Endothelial cell of umbilical vein (primary cell): ENCODE data around the gene CDK5RAP2. TPM values are rescaled to one million over a fixed set of nuclear protein-coding genes. Genes with fewer than 3 reads are reported as not detected.

Experiments used
- BruUV-seq: library from RNA; stranded (reverse); fragments of 400-500 nt; replicated peaks from 2 replicates; lab custom pipeline; 2021; lab: Mats Ljungman, UMichigan
- CTCF ChIA-PET: fragments of 300-600, 350-600 bp; sonication (Branson Sonifier 250); formaldehyde crosslinking; loops from one replicate; lab custom pipeline; 2021; ENCODE audit warnings: antibody characterized with exemption, inconsistent platforms; lab: Charles Lee
- POLR2A ChIA-PET: fragments of 300-600, 350-600 bp; sonication (Branson Sonifier 250); formaldehyde crosslinking; loops from one replicate; lab custom pipeline; 2021; ENCODE audit warnings: antibody characterized with exemption, inconsistent platforms; lab: Charles Lee
- DNase-seq: peaks from one replicate; pipeline ENCODE4 v3.0.0-alpha.2; 2011; ENCODE audit warnings: low read depth, low spot score
- FAIRE-seq: peaks from 2 replicates; lab custom pipeline; 2011; peaks lifted over from hg19 to GRCh38; lab: Jason Lieb, UNC
- H2AFZ ChIP-seq: 2 replicates; pipeline ENCODE4 v1.6.0; 2012; ENCODE audit warnings: low read depth, low read length, control low read depth, inconsistent platforms
- H3K27ac ChIP-seq: 2 replicates; pipeline ENCODE4 v1.5.1; 2011; ENCODE audit warnings: low read depth, mild to moderate bottlenecking, control low read depth, low read length, moderate library complexity; ENCODE audit not compliant: insufficient read depth
- H3K27me3 ChIP-seq, 2 experiments: 2 replicates each; pipeline versions ENCODE4 v1.6.0 to v1.6.1; 2011; ENCODE audit warnings: low read length in 2 of 2, mixed read lengths in 1 of 2; ENCODE audit not compliant: control insufficient read depth in 2 of 2, insufficient read depth in 2 of 2
- H3K36me3 ChIP-seq, 2 experiments: 2 replicates in 1 of 2; 3 replicates in 1 of 2; pipeline ENCODE4 v1.5.1; 2011; ENCODE audit warnings: low read length in 2 of 2, mild to moderate bottlenecking in 1 of 2, moderate library complexity in 1 of 2; ENCODE audit not compliant: control insufficient read depth in 2 of 2, insufficient read depth in 2 of 2; ENCODE audit errors: extremely low read depth in 1 of 2
- H3K4me1 ChIP-seq: 3 replicates; pipeline ENCODE4 v1.5.1; 2011; ENCODE audit warnings: mild to moderate bottlenecking, low read length; ENCODE audit not compliant: control insufficient read depth, insufficient read depth; ENCODE audit errors: extremely low read depth
- H3K4me2 ChIP-seq: 2 replicates; pipeline ENCODE4 v1.6.1; 2011; ENCODE audit warnings: low read length, control low read depth, mixed read lengths; ENCODE audit not compliant: insufficient read depth
- H3K4me3 ChIP-seq, 3 experiments: fragments of 200-600 bp in 1 of 3; sonication (generic), shearing (Covaris generic) in 1 of 3; replicated peaks in 1 of 3; 2 replicates each; pipeline ENCODE4 v1.5.1; 2011 to 2016; ENCODE audit warnings: control low read depth in 3 of 3, low read length in 3 of 3, mild to moderate bottlenecking in 2 of 3, inconsistent platforms in 1 of 3, low read depth in 1 of 3, moderate library complexity in 1 of 3; ENCODE audit not compliant: insufficient read depth in 1 of 3
- H3K79me2 ChIP-seq: 2 replicates; pipeline ENCODE4 v1.6.0; 2012; ENCODE audit warnings: low read length, inconsistent platforms; ENCODE audit not compliant: control insufficient read depth, insufficient read depth
- H3K9ac ChIP-seq: replicated peaks from 2 replicates; pipeline ENCODE3; 2011; ENCODE audit warnings: low read length, control low read depth; ENCODE audit not compliant: insufficient read depth; ENCODE audit errors: extremely low read depth
- H3K9me1 ChIP-seq: replicated peaks from 3 replicates; pipeline ENCODE4 v1.6.0; 2011; ENCODE audit warnings: mild to moderate bottlenecking, low read length; ENCODE audit not compliant: control insufficient read depth, insufficient read depth; ENCODE audit errors: extremely low read depth
- H3K9me3 ChIP-seq: replicated peaks from 2 replicates; pipeline ENCODE4 v1.5.1; 2012; ENCODE audit warnings: low read length, inconsistent platforms; ENCODE audit not compliant: control insufficient read depth, insufficient read depth
- H4K20me1 ChIP-seq: replicated peaks from 2 replicates; pipeline ENCODE3; 2011; ENCODE audit warnings: mild to moderate bottlenecking, low read length; ENCODE audit not compliant: control insufficient read depth, insufficient read depth; ENCODE audit errors: extremely low read depth
- EZH2 ChIP-seq: IDR thresholded peaks from 2 replicates; pipeline ENCODE4 v1.6.1; 2012; ENCODE audit warnings: borderline replicate concordance, low read depth, mild to moderate bottlenecking, moderate library complexity, low read length, inconsistent platforms; ENCODE audit not compliant: severe bottlenecking
- FOS ChIP-seq: IDR thresholded peaks from 2 replicates; pipeline ENCODE4 v1.6.1; 2011; ENCODE audit warnings: mild to moderate bottlenecking, low read length, moderate library complexity, borderline replicate concordance; ENCODE audit not compliant: insufficient read depth
- GATA2 ChIP-seq: IDR thresholded peaks from 2 replicates; pipeline ENCODE4 v1.7.0; 2011; ENCODE audit warnings: low read depth, mild to moderate bottlenecking, moderate library complexity, mixed read lengths, low read length; ENCODE audit not compliant: insufficient read length, insufficient read depth
- JUN ChIP-seq: IDR thresholded peaks from 2 replicates; pipeline ENCODE4 v1.6.1; 2011; ENCODE audit warnings: borderline replicate concordance, low read depth; ENCODE audit not compliant: insufficient read length, insufficient read depth
- MYC ChIP-seq: IDR thresholded peaks from one replicate; pipeline ENCODE4 v1.6.1; 2011; ENCODE audit warnings: mild to moderate bottlenecking, low read depth, low read length
- POLR2A ChIP-seq: IDR thresholded peaks from 2 replicates; pipeline ENCODE4 v1.6.1; 2012; ENCODE audit warnings: low read depth, mild to moderate bottlenecking, control low read depth, low read length
- POLR2AphosphoS5 ChIP-seq: IDR thresholded peaks from 2 replicates; pipeline ENCODE4 v1.6.1; 2012; ENCODE audit warnings: low read depth, mild to moderate bottlenecking, control low read depth, low read length, moderate library complexity; ENCODE audit not compliant: insufficient read depth
- dilution Hi-C: fragments of 300-500 bp; cut with MboI; formaldehyde crosslinking; loops from one replicate; pipeline ENCODE4 v1.15.0; 2019; ENCODE audit warnings: low sequenced_read_pairs; ENCODE audit not compliant: extremely low pct_ligation_motif_present
- intact Hi-C: fragments of 100-400 bp; cut with micrococcal nuclease; formaldehyde crosslinking; loops from one replicate; pipeline ENCODE4 v1.10.0; 2022
- polyA plus RNA-seq, 4 experiments: library from polyadenylated mRNA; depleted of rRNA in 3 of 4; stranded (reverse) in 3 of 4; unstranded in 1 of 4; fragments of >200 nt; gene quantifications; 2 replicates each; pipeline versions ENCODE4 v1.2.1 to v1.2.3, GENCODE V29; 2011 to 2012; ENCODE audit warnings: missing spikeins in 1 of 4
- total RNA-seq: library from RNA; stranded (reverse); gene quantifications from 2 replicates; pipeline ENCODE4 v1.2.3, GENCODE V29; 2021
- TF ChIP-seq, protein P1 (sequence below): IDR thresholded peaks from 2 replicates; pipeline ENCODE4 v1.6.1; 2011; ENCODE audit not compliant: insufficient read depth, insufficient read length
- TF ChIP-seq, protein P2 (sequence below), 2 donors: IDR thresholded peaks; 1 replicate in 1 of 2; 2 replicates in 1 of 2; pipeline ENCODE4 v1.5.1; 2011; ENCODE audit warnings: low read length in 2 of 2, mild to moderate bottlenecking in 2 of 2, moderate library complexity in 2 of 2, control low read depth in 1 of 2, inconsistent platforms in 1 of 2, low read depth in 1 of 2; ENCODE audit not compliant: insufficient read depth in 1 of 2; ENCODE audit errors: extremely low read depth in 1 of 2

Gene CDK5RAP2
- total and polyA plus RNA-seq, 2 donors (not counting 3 experiments of a cell fraction or from before 2014, with no cell fraction given): 17.5 to 56.7 TPM

DNA sequence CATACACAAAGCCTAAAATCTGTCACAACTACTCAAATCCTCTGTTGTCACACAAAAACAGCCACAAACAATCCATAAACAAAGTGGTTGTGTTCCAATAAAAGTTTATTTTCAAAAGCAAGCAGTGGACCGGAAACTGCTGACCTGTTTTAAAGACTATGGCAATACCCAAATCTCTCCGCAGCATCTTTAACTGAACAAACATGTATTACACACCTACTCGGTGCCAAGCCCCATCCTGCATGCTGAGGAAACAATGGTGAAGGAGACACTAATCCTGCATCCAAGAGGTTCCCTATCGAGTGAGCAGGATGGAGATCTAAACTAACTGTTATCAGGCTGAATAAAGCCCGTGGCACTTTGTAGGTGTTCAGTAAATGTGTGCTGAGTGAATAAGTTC lies 11.2 kb downstream of the CDK5RAP2 start:
- POLR2A ChIA-PET: no interaction called here
- peaks cover 10 to 14% of the 10 kb centered on the region in 2 experiments for H3K36me3 ChIP-seq

More for the DNA sequence above, 11.2 kb downstream of the CDK5RAP2 start:
- Histone ChIP-seq H4K20me1 (no peaks in the 10 kb centered on the region), H3K4me2 (no peak overlapping the region), H3K9me1 (no peaks in the 10 kb centered on the region), H2AFZ (no peak overlapping the region), H3K9ac (no peak overlapping the region), H3K79me2 (peaks cover 12% of the 10 kb centered on the region), H3K27ac (no peak overlapping the region), H3K4me3 (no peak overlapping the region), H3K4me1 (no peaks in the 10 kb centered on the region), H3K27me3 (no peaks in the 10 kb centered on the region), H3K9me3 (no peaks in the 10 kb centered on the region)
- dilution Hi-C loops: no loop called here
- TF ChIP-seq, protein P1, sequence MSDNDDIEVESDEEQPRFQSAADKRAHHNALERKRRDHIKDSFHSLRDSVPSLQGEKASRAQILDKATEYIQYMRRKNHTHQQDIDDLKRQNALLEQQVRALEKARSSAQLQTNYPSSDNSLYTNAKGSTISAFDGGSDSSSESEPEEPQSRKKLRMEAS: no peak
- TF ChIP-seq EZH2 (no peak), POLR2A (no peak), FOS (no peak), MYC (no peak), POLR2AphosphoS5 (no peak), GATA2 (no peak), JUN (no peak)
- TF ChIP-seq, protein P2, sequence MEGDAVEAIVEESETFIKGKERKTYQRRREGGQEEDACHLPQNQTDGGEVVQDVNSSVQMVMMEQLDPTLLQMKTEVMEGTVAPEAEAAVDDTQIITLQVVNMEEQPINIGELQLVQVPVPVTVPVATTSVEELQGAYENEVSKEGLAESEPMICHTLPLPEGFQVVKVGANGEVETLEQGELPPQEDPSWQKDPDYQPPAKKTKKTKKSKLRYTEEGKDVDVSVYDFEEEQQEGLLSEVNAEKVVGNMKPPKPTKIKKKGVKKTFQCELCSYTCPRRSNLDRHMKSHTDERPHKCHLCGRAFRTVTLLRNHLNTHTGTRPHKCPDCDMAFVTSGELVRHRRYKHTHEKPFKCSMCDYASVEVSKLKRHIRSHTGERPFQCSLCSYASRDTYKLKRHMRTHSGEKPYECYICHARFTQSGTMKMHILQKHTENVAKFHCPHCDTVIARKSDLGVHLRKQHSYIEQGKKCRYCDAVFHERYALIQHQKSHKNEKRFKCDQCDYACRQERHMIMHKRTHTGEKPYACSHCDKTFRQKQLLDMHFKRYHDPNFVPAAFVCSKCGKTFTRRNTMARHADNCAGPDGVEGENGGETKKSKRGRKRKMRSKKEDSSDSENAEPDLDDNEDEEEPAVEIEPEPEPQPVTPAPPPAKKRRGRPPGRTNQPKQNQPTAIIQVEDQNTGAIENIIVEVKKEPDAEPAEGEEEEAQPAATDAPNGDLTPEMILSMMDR (IDR thresholded peaks at IDR 0.05; ENCODE audit: extremely low read depth in 1 of 2, insufficient read depth in 1 of 2, low read depth in 1 of 2, low read length in 2 of 2): no peak
- BruUV-seq: no TSS peak
- no peak for FAIRE-seq
- intact Hi-C loops: no loop called here
- DNase-seq: no peak
- CTCF ChIA-PET: no interaction called here
